MM.1S (cell line): Measurements from ENCODE around the gene KIDINS220.

Experiments used
- CTCF ChIP-seq: fragments of 300-600 bp; sonication (generic); IDR thresholded peaks from 2 replicates; pipeline ENCODE4 v1.5.1; 2016; ENCODE audit warnings: antibody characterized with exemption, low read length, mixed read lengths
- EZH2 ChIP-seq: fragments of 300-600 bp; sonication (generic); optimal IDR thresholded peaks from 2 replicates; pipeline ENCODE3; 2017; ENCODE audit warnings: low read depth, mild to moderate bottlenecking, antibody characterized with exemption, low read length, mixed read lengths
- EZH2phosphoT487 ChIP-seq: fragments of 300-600 bp; sonication (generic); IDR thresholded peaks from 2 replicates; pipeline ENCODE4 v1.6.1; 2018; ENCODE audit warnings: antibody characterized with exemption, low read length

- TF ChIP-seq CTCF (no peak), EZH2 (no peak), EZH2phosphoT487 (no peak)
Measured at GRCh38 chr2:8799004-8799403, 38.4 kb downstream of the KIDINS220 start.
